Thymus (tissue), 11 donors: ENCODE measurements around the gene SLC6A6. TPM values are rescaled to one million over a fixed set of nuclear protein-coding genes. Genes with fewer than 3 reads are reported as not detected.
"Not testable (repeated sequence)": the region's sequence is repeated elsewhere in the genome, so short reads cannot be mapped to it uniquely, and the experiment has no call there.

Experiments
- DNase-seq, 9 donors: peaks; one replicate each; pipeline ENCODE4 v3.0.0-alpha.2; 2013; ENCODE audit warnings: low spot score in 9 of 9, low read depth in 6 of 9, missing footprints in 1 of 9
- H3K27ac ChIP-seq, 2 donors: one replicate each; pipeline ENCODE4 v1.5.1; 2013; ENCODE audit warnings: control low read depth in 1 of 2, low read depth in 1 of 2, low read length in 1 of 2, mild to moderate bottlenecking in 1 of 2, moderate library complexity in 1 of 2
- H3K27me3 ChIP-seq, 2 donors: one replicate each; pipeline ENCODE4 v1.5.1; 2013; ENCODE audit warnings: low read length in 1 of 2; ENCODE audit not compliant: control insufficient read depth in 2 of 2, insufficient read depth in 1 of 2
- H3K36me3 ChIP-seq, 2 donors: one replicate each; pipeline ENCODE4 v1.5.1; 2013; ENCODE audit warnings: low read length in 1 of 2, mild to moderate bottlenecking in 1 of 2, moderate library complexity in 1 of 2; ENCODE audit not compliant: control insufficient read depth in 2 of 2, insufficient read depth in 2 of 2
- H3K4me1 ChIP-seq, 2 donors: one replicate each; pipeline ENCODE4 v1.5.1; 2013; ENCODE audit warnings: low read length in 2 of 2; ENCODE audit not compliant: control insufficient read depth in 2 of 2, insufficient read depth in 2 of 2
- H3K4me3 ChIP-seq, 2 donors: one replicate each; pipeline ENCODE4 v1.5.1; 2013; ENCODE audit warnings: low read length in 2 of 2, control low read depth in 1 of 2, mild to moderate bottlenecking in 1 of 2
- H3K9me3 ChIP-seq, 2 donors: one replicate each; pipeline ENCODE4 v1.5.1; 2013; ENCODE audit warnings: low read length in 1 of 2, mild to moderate bottlenecking in 1 of 2; ENCODE audit not compliant: control insufficient read depth in 2 of 2, insufficient read depth in 1 of 2
- WGBS: extraction: QIAGEN DNeasy Blood & Tissue Kit; methylation state at CpG from one replicate; pipeline ENCODE4 v1.1.7; 2013; 5-methylcytosine and 5-hydroxymethylcytosine counted together
- polyA plus RNA-seq: library from polyadenylated mRNA; stranded (reverse); fragments of 200-250 nt; gene quantifications from one replicate; pipeline ENCODE4 v1.2.3, GENCODE V29; 2013
- total RNA-seq: library from RNA; stranded (reverse); fragments of 120-200 nt; gene quantifications from one replicate; pipeline ENCODE4 v1.2.4, GENCODE V29; 2013
- donor health status: healthy.

The SLC6A6 gene
- total and polyA plus RNA-seq, 2 donors = 5.2 to 8.2 TPM

GRCh38 chr3:14515526-14515925 lies 113.1 kb downstream of the SLC6A6 start:
- not testable (repeated sequence) for H3K4me3 ChIP-seq, H3K27me3 ChIP-seq, DNase-seq, H3K9me3 ChIP-seq, H3K36me3 ChIP-seq, H3K4me1 ChIP-seq, H3K27ac ChIP-seq
- 96% methylated on average over 11 of the region's 11 CpGs for WGBS

GRCh38 chr3:14516738-14517345 lies 114.4 kb downstream of the SLC6A6 start:
- Histone ChIP-seq H3K4me1 (no peaks in the 10 kb centered on the region), H3K9me3 (no peaks in the 10 kb centered on the region), H3K27me3 (peaks cover 0 to 3% of the 10 kb centered on the region in 2 donors), H3K36me3 (no peaks in the 10 kb centered on the region), H3K27ac (no peak overlapping the region), H3K4me3 (no peak overlapping the region)
- WGBS = 88% methylated on average over 13 of the region's 13 CpGs
- DNase-seq = no peak

- no peak for DNase-seq
- WGBS = 92% methylated on average over 22 of the region's 22 CpGs
- Histone ChIP-seq H3K27me3 (peaks cover 0 to 3% of the 10 kb centered on the region in 2 donors), H3K9me3 (no peaks in the 10 kb centered on the region), H3K36me3 (no peaks in the 10 kb centered on the region), H3K27ac (no peak overlapping the region), H3K4me1 (no peaks in the 10 kb centered on the region), H3K4me3 (no peak overlapping the region)
These were observed 115.4 kb downstream of the SLC6A6 start for GRCh38 chr3:14517601-14518431.

- 86% methylated on average over 7 of the region's 7 CpGs for WGBS
- no peak overlapping the region for H3K27ac ChIP-seq
- no peaks in the 10 kb centered on the region for H3K36me3 ChIP-seq
- H3K27me3 ChIP-seq = peaks cover 0 to 3% of the 10 kb centered on the region in 2 donors
- H3K9me3 ChIP-seq = no peaks in the 10 kb centered on the region
- H3K4me1 ChIP-seq = no peaks in the 10 kb centered on the region
- H3K4me3 ChIP-seq = no peak overlapping the region
- DNase-seq = no peak
These were observed 116.0 kb downstream of the SLC6A6 start for GRCh38 chr3:14518432-14518802.

GRCh38 chr3:14518893-14519292 lies 116.5 kb downstream of the SLC6A6 start:
- DNase-seq = no peak
- WGBS = 94% methylated on average over 11 of the region's 11 CpGs
- H3K36me3 ChIP-seq = no peaks in the 10 kb centered on the region
- peaks cover 0 to 3% of the 10 kb centered on the region in 2 donors for H3K27me3 ChIP-seq
- H3K9me3 ChIP-seq = no peaks in the 10 kb centered on the region
- H3K4me1 ChIP-seq = no peaks in the 10 kb centered on the region
- H3K27ac ChIP-seq = no peak overlapping the region
- H3K4me3 ChIP-seq = no peak overlapping the region

GRCh38 chr3:14519406-14519805 lies 117.0 kb downstream of the SLC6A6 start:
- Histone ChIP-seq H3K27ac (no peak overlapping the region), H3K9me3 (no peaks in the 10 kb centered on the region), H3K27me3 (peaks cover 0 to 3% of the 10 kb centered on the region in 2 donors), H3K4me3 (no peak overlapping the region), H3K36me3 (no peaks in the 10 kb centered on the region), H3K4me1 (no peaks in the 10 kb centered on the region)
- DNase-seq = no peak
- 84% methylated on average over 1 of the region's 1 CpG for WGBS

- H3K27me3 ChIP-seq = peaks cover 0 to 3% of the 10 kb centered on the region in 2 donors
- no peak overlapping the region for H3K27ac ChIP-seq
- H3K4me3 ChIP-seq = no peak overlapping the region
- no peaks in the 10 kb centered on the region for H3K9me3 ChIP-seq
- H3K4me1 ChIP-seq = no peaks in the 10 kb centered on the region
- no peaks in the 10 kb centered on the region for H3K36me3 ChIP-seq
- 93% methylated on average over 15 of the region's 15 CpGs for WGBS
- DNase-seq = no peak
These were observed 117.7 kb downstream of the SLC6A6 start for GRCh38 chr3:14520149-14520548.

GRCh38 chr3:14520967-14521366 lies 118.6 kb downstream of the SLC6A6 start:
- H3K36me3 ChIP-seq = no peaks in the 10 kb centered on the region
- DNase-seq = no peak
- no peak overlapping the region for H3K4me3 ChIP-seq
- WGBS = 92% methylated on average over 8 of the region's 8 CpGs
- H3K27me3 ChIP-seq = peaks cover 0 to 3% of the 10 kb centered on the region in 2 donors
- no peaks in the 10 kb centered on the region for H3K9me3 ChIP-seq
- no peak overlapping the region for H3K27ac ChIP-seq
- no peaks in the 10 kb centered on the region for H3K4me1 ChIP-seq

- no peak overlapping the region for H3K27ac ChIP-seq
- H3K27me3 ChIP-seq = peaks cover 0 to 3% of the 10 kb centered on the region in 2 donors
- H3K4me1 ChIP-seq = no peaks in the 10 kb centered on the region
- WGBS = 91% methylated on average over 12 of the region's 12 CpGs
- DNase-seq = no peak
- H3K9me3 ChIP-seq = no peaks in the 10 kb centered on the region
- H3K4me3 ChIP-seq = no peak overlapping the region
- H3K36me3 ChIP-seq = no peaks in the 10 kb centered on the region
These were observed 119.2 kb downstream of the SLC6A6 start for GRCh38 chr3:14521611-14522010.
